ENCODE measurements around the gene RYR2.

DNA sequence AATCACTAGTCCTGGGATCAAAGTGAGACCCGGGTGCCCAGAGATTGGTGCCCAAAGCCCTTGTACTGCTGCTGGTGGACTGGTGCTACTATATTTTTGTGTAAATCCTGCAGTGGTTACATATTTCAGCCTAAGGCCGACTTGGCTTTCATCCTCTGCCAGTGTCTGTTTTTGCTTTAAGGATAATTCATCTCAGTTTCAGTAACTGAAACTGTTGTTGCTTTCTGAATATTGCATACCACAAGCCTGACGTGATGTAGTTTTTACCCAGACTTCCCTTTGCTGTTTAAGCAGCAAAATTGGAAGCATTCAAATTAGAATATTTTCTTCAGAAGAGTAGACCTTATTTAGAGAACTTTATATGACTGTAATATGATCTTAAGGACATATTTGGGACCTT lies 341.8 kb downstream of the RYR2 start:
- TF ChIP-seq GATA2 (IDR thresholded peaks at IDR 0.05; ENCODE audit: low read depth, low read length) (no peak), GATA3 (IDR thresholded peaks at IDR 0.05; ENCODE audit: low read depth, low read length) (no peak)

Data from SH-SY5Y (cell line).